GM12878 (cell line): Measurements from ENCODE around the gene LRRN2. TPM values are rescaled to one million over a fixed set of nuclear protein-coding genes. Genes with fewer than 3 reads are reported as not detected.

Experiments used
- ATAC-seq: fragments of 200-7000 bp; cut with Tn5 transposase; 3 replicates; pipeline ENCODE4 v1.9.1; 2020; ENCODE audit warnings: mild to moderate bottlenecking, moderate library complexity
- BruUV-seq: library from RNA; stranded (reverse); fragments of 400-500 nt; replicated peaks from 2 replicates; lab custom pipeline; 2021; lab: Mats Ljungman, UMichigan
- CTCF ChIA-PET: fragments of 300-600 bp; sonication (Branson Sonifier 250); formaldehyde crosslinking; extraction: SDS; loops from one replicate; lab custom pipeline; 2021; ENCODE audit warnings: inconsistent platforms; lab: Yijun Ruan, JAX
- POLR2A ChIA-PET: fragments of 350-600 bp; formaldehyde crosslinking; extraction: SDS; loops from one replicate; lab custom pipeline; 2021; ENCODE audit warnings: inconsistent platforms; lab: Charles Lee
- RAD21 ChIA-PET: fragments of 300-600 bp; sonication (Branson Sonifier 250); formaldehyde crosslinking; loops from one replicate; lab custom pipeline; 2023; ENCODE audit warnings: antibody characterized with exemption; ENCODE audit not compliant: unreplicated experiment; lab: Charles Lee
- SMC1A ChIA-PET: fragments of 300-600 bp; sonication (Branson Sonifier 250); formaldehyde crosslinking; loops from one replicate; lab custom pipeline; 2023; ENCODE audit not compliant: unreplicated experiment, uncharacterized antibody; lab: Charles Lee
- DNase-seq: peaks from one replicate; pipeline ENCODE4 v3.0.0-alpha.2; 2011; ENCODE audit warnings: low read depth, low spot score
- FAIRE-seq: peaks from 3 replicates; lab custom pipeline; 2011; peaks lifted over from hg19 to GRCh38; lab: Jason Lieb, UNC
- H2AFZ ChIP-seq: 2 replicates; pipeline ENCODE4 v1.6.0; 2011; ENCODE audit warnings: low read depth, low read length, control low read depth; ENCODE audit not compliant: control insufficient read depth
- H3K27ac ChIP-seq: 2 replicates; pipeline ENCODE4 v1.5.1; 2011; ENCODE audit warnings: control low read depth; ENCODE audit not compliant: control insufficient read depth, insufficient read depth
- H3K27me3 ChIP-seq, 2 experiments: replicated peaks in 1 of 2; 2 replicates each; pipeline versions ENCODE4 v1.6.0 to v1.6.1; 2011; ENCODE audit warnings: low read length in 1 of 2; ENCODE audit not compliant: control insufficient read depth in 2 of 2, insufficient read depth in 2 of 2
- H3K36me3 ChIP-seq, 2 experiments: 2 replicates each; pipeline ENCODE4 v1.5.1; 2011; ENCODE audit warnings: low read length in 1 of 2; ENCODE audit not compliant: control insufficient read depth in 2 of 2, insufficient read depth in 2 of 2
- H3K4me1 ChIP-seq: 2 replicates; pipeline ENCODE4 v1.6.1; 2011; ENCODE audit warnings: mild to moderate bottlenecking, low read length, moderate library complexity, mixed read lengths; ENCODE audit not compliant: control insufficient read depth, insufficient read depth
- H3K4me2 ChIP-seq: 2 replicates; pipeline ENCODE4 v1.6.0; 2011; ENCODE audit warnings: control low read depth; ENCODE audit not compliant: control insufficient read depth, insufficient read depth
- H3K4me3 ChIP-seq: fragments of 200-600 bp; sonication (generic); 2 replicates; pipeline ENCODE4 v1.5.1; 2016
- H3K79me2 ChIP-seq: 2 replicates; pipeline ENCODE4 v1.6.0; 2011; ENCODE audit warnings: low read length; ENCODE audit not compliant: control insufficient read depth, insufficient read depth
- H3K9ac ChIP-seq: 2 replicates; pipeline ENCODE4 v1.8.0; 2011; ENCODE audit warnings: low read length, control low read depth, mixed read lengths; ENCODE audit not compliant: control insufficient read depth, insufficient read depth
- H3K9me3 ChIP-seq: replicated peaks from 3 replicates; pipeline ENCODE4 v1.5.1; 2011; ENCODE audit warnings: mild to moderate bottlenecking, low read length; ENCODE audit not compliant: control insufficient read depth, insufficient read depth
- H4K20me1 ChIP-seq: 2 replicates; pipeline ENCODE4 v1.6.0; 2011; ENCODE audit not compliant: control insufficient read depth, insufficient read depth
- BCL11A ChIP-seq: IDR thresholded peaks from 2 replicates; pipeline ENCODE4 v1.6.1; 2011; ENCODE audit warnings: low read depth, low read length
- CBX3 ChIP-seq: fragments of 200-600 bp; sonication (generic); IDR thresholded peaks from 2 replicates; pipeline ENCODE4 v1.6.1; 2016; ENCODE audit warnings: low read depth, borderline replicate concordance
- EED ChIP-seq: sonication (generic); IDR thresholded peaks from 2 replicates; pipeline ENCODE4 v1.6.1; 2016; ENCODE audit warnings: antibody characterized with exemption, low read depth
- ELK1 ChIP-seq: IDR thresholded peaks from 2 replicates; pipeline ENCODE4 v1.6.1; 2012; ENCODE audit warnings: low read depth, low read length, improper control_type of control experiment
- ETV6 ChIP-seq, 2 experiments: fragments of 450-650 bp in 1 of 2; IDR thresholded peaks in 1 of 2; conservative IDR thresholded peaks in 1 of 2; 2 replicates each; pipeline ENCODE4 v1.6.1; 2014; ENCODE audit warnings: antibody characterized with exemption in 1 of 2, borderline replicate concordance in 1 of 2, low read depth in 1 of 2, mild to moderate bottlenecking in 1 of 2, moderate library complexity in 1 of 2
- FOXK2 ChIP-seq: fragments of 450-650 bp; IDR thresholded peaks from 2 replicates; pipeline ENCODE4 v1.6.1; 2017; ENCODE audit warnings: mild to moderate bottlenecking, moderate library complexity
- GABPA ChIP-seq: IDR thresholded peaks from 2 replicates; pipeline ENCODE4 v1.6.1; 2014; ENCODE audit warnings: antibody characterized with exemption, low read depth, mild to moderate bottlenecking, inconsistent platforms
- MTA3 ChIP-seq: IDR thresholded peaks from 2 replicates; pipeline ENCODE4 v1.6.1; 2012; ENCODE audit warnings: low read length, inconsistent platforms, borderline replicate concordance
- NFIC ChIP-seq: IDR thresholded peaks from 2 replicates; pipeline ENCODE4 v1.6.1; 2012; ENCODE audit warnings: low read depth, mild to moderate bottlenecking, inconsistent platforms, low read length, moderate library complexity
- RAD21 ChIP-seq: IDR thresholded peaks from 2 replicates; pipeline ENCODE4 v1.6.1; 2011; ENCODE audit warnings: mild to moderate bottlenecking, low read depth, low read length, moderate library complexity; ENCODE audit not compliant: insufficient read depth
- RELA ChIP-seq: fragments of 450-650 bp; IDR thresholded peaks from 2 replicates; pipeline ENCODE4 v1.8.0; 2014; ENCODE audit warnings: borderline replicate concordance; ENCODE audit not compliant: partially characterized antibody
- SREBF2 ChIP-seq: IDR thresholded peaks from 2 replicates; pipeline ENCODE4 v1.6.1; 2012; ENCODE audit warnings: mild to moderate bottlenecking, low read length
- TCF7 ChIP-seq: IDR thresholded peaks from 2 replicates; pipeline ENCODE4 v1.6.1; 2014; ENCODE audit warnings: antibody characterized with exemption, borderline replicate concordance
- YY1 ChIP-seq: IDR thresholded peaks from 2 replicates; pipeline ENCODE4 v1.6.1; 2011; ENCODE audit warnings: low read depth, mild to moderate bottlenecking, low read length
- ZZZ3 ChIP-seq: IDR thresholded peaks from 2 replicates; pipeline ENCODE4 v1.6.1; 2011; ENCODE audit warnings: low read depth; ENCODE audit not compliant: control insufficient read depth, insufficient read length
- WGBS: methylation state at CpG from one replicate; pipeline ENCODE4 v1.1.6; 2016; ENCODE audit warnings: low lambda C conversion rate; ENCODE audit not compliant: insufficient replicate concordance, insufficient coverage; ENCODE audit errors: missing lambda C conversion rate; 5-methylcytosine and 5-hydroxymethylcytosine counted together
- in situ Hi-C: fragments of 300-500 bp; cut with MboI; formaldehyde crosslinking; loops from 9 replicates; pipeline ENCODE4 v1.14.3; 2018; ENCODE audit warnings: mixed read lengths
- intact Hi-C: fragments of 100-400 bp; cut with micrococcal nuclease; formaldehyde crosslinking; loops from one replicate; pipeline ENCODE4 v1.14.2; 2022; ENCODE audit not compliant: unreplicated experiment
- polyA plus RNA-seq, 11 experiments: library from polyadenylated mRNA; depleted of rRNA in 4 of 11; unstranded in 6 of 11; stranded (reverse) in 5 of 11; fragments of >200 nt; fragmentation: Nextera tagmentation in 4 of 11; fragmentation: Illumina TruSeq in 1 of 11; extraction: Ambion mirVana in 4 of 11; extraction: Trizol in 1 of 11; gene quantifications; 1 replicate in 1 of 11; 2 replicates in 10 of 11; pipeline versions ENCODE4 v1.2.1 to v1.2.3, GENCODE V29; 2011 to 2016; ENCODE audit warnings: inconsistent platforms in 2 of 11, missing spikeins in 2 of 11, low read depth in 1 of 11
- total RNA-seq, 4 experiments: library from RNA; depleted of rRNA in 3 of 4; stranded (reverse); fragments of >200 nt in 3 of 4; fragmentation: Illumina TruSeq in 1 of 4; extraction: Trizol in 1 of 4; gene quantifications; 2 replicates each; pipeline versions ENCODE4 v1.2.1 to v1.2.3, GENCODE V29; 2013 to 2021

LRRN2 gene
- total and polyA plus RNA-seq, 10 of the 15 experiments (the other 5 are each of a cell fraction or from before 2014, with no cell fraction given) = not detected

GRCh38 chr1:204618148-204618760 is 67.3 kb downstream of the LRRN2 start:
- 44% methylated on average over 20 of the region's 20 CpGs for WGBS
- ChIA-PET SMC1A (no interaction called here), RAD21 (no interaction called here), POLR2A (no interaction called here), CTCF (interaction anchor here (0.6 to 1.1 kb wide), 2 partner anchors 187 to 192 kb away, joined by 3 read pairs; no protein-coding TSS in a partner anchor)
- Histone ChIP-seq H2AFZ (no peak overlapping the region), H3K9me3 (no peaks in the 10 kb centered on the region), H3K79me2 (no peaks in the 10 kb centered on the region), H3K9ac (no peak overlapping the region), H3K4me1 (no peaks in the 10 kb centered on the region), H3K4me3 (no peak overlapping the region), H3K36me3 (no peaks in the 10 kb centered on the region), H3K27me3 (peaks cover 0 to 6% of the 10 kb centered on the region in 2 experiments; a peak in 3 of 4 replicates), H3K4me2 (no peak overlapping the region), H4K20me1 (peaks cover 2% of the 10 kb centered on the region; the same call in 1 of the 2 replicates), H3K27ac (no peak overlapping the region)
- no TSS peak for BruUV-seq
- intact Hi-C loops = no loop called here
- in situ Hi-C loops = no loop called here
- TF ChIP-seq MTA3 (no peak), YY1 (no peak), RAD21 (no peak), ELK1 (no peak), ETV6 (conservative IDR thresholded peaks at IDR 0.05 in 1 of 2, IDR thresholded peaks at IDR 0.05 in 1 of 2; ENCODE audit: borderline replicate concordance in 1 of 2, low read depth in 1 of 2) (no peak), ZZZ3 (no peak), TCF7 (no peak), FOXK2 (no peak), NFIC (no peak), RELA (no peak), GABPA (no peak), CBX3 (no peak), SREBF2 (no peak), EED (no peak), BCL11A (no peak)
- no peak for DNase-seq
- ATAC-seq = no peak
- FAIRE-seq = no peak
